ENCODE data around the gene PGRMC2. TPM values are rescaled to one million over a fixed set of nuclear protein-coding genes. Genes with fewer than 3 reads are reported as not detected.

Gene PGRMC2
- total RNA-seq, 1 experiment from 2014 or later = 77.6 TPM

GRCh38 chr4:128242601-128243000 lies 45.0 kb downstream of the PGRMC2 start:
- no peak overlapping the region for H2BK20ac ChIP-seq (ENCODE audit: low read depth, low read length, poor library complexity, severe bottlenecking)
- H3K27ac Mint-ChIP-seq = no peak overlapping the region
- H3K9me3 ChIP-seq (ENCODE audit: control insufficient read depth, low read depth, low read length) = peaks cover under 1% of the 10 kb centered on the region

More at GRCh38 chr4:128242601-128243000, 45.0 kb downstream of the PGRMC2 start:
- Histone ChIP-seq H3K23ac (ENCODE audit: insufficient read length, low read depth, low read length) (no peak overlapping the region), H3K27me3 (ENCODE audit: insufficient read depth, low read length) (no peaks in the 10 kb centered on the region), H3K27ac (ENCODE audit: insufficient read length, low read depth, low read length) (no peak overlapping the region), H2AFZ (ENCODE audit: low read length) (no peak overlapping the region), H3K23me2 (ENCODE audit: insufficient read length, low read depth, low read length, poor library complexity, severe bottlenecking) (no peaks in the 10 kb centered on the region), H2AK5ac (ENCODE audit: insufficient read length, low read length) (no peak overlapping the region), H4K8ac (replicated peaks; ENCODE audit: insufficient read length, low read depth, low read length) (no peak overlapping the region), H2BK15ac (ENCODE audit: low read depth, low read length) (no peak overlapping the region), H2BK120ac (ENCODE audit: low read depth, low read length, poor library complexity, severe bottlenecking) (no peak overlapping the region), H3K14ac (ENCODE audit: insufficient read depth, low read length) (no peak overlapping the region), H3K18ac (ENCODE audit: insufficient read length, low read depth, low read length) (no peak overlapping the region), H3K79me1 (ENCODE audit: insufficient read depth, low read depth, low read length, poor library complexity, severe bottlenecking) (no peaks in the 10 kb centered on the region), H4K91ac (ENCODE audit: insufficient read length, low read depth, low read length) (no peak overlapping the region), H3K56ac (ENCODE audit: insufficient read length, low read depth, low read length) (no peak overlapping the region), H3K4me1 (ENCODE audit: insufficient read depth, low read length) (no peaks in the 10 kb centered on the region), H3K4ac (ENCODE audit: low read depth, low read length) (no peak overlapping the region), H3K4me2 (ENCODE audit: insufficient read depth, insufficient read length, low read length) (no peak overlapping the region), H4K20me1 (ENCODE audit: control insufficient read depth, insufficient read depth, insufficient read length) (no peaks in the 10 kb centered on the region), H3T11ph (ENCODE audit: low read length) (no peak overlapping the region), H2BK5ac (ENCODE audit: insufficient read length, low read length) (no peak overlapping the region), H2BK12ac (ENCODE audit: insufficient read length, low read depth, low read length) (no peak overlapping the region), H3K79me2 (ENCODE audit: insufficient read depth, low read length) (no peaks in the 10 kb centered on the region), H3K9ac (ENCODE audit: extremely low read depth, insufficient read length, low read length) (no peak overlapping the region), H4K5ac (ENCODE audit: insufficient read length, low read depth, low read length) (no peak overlapping the region)
- no peaks in the 10 kb centered on the region; the same call in 1 of the 2 replicates for H3K27me3 Mint-ChIP-seq (ENCODE audit: low read depth)
- H3K4me3 Mint-ChIP-seq = no peak overlapping the region
- TF ChIP-seq, protein P1, sequence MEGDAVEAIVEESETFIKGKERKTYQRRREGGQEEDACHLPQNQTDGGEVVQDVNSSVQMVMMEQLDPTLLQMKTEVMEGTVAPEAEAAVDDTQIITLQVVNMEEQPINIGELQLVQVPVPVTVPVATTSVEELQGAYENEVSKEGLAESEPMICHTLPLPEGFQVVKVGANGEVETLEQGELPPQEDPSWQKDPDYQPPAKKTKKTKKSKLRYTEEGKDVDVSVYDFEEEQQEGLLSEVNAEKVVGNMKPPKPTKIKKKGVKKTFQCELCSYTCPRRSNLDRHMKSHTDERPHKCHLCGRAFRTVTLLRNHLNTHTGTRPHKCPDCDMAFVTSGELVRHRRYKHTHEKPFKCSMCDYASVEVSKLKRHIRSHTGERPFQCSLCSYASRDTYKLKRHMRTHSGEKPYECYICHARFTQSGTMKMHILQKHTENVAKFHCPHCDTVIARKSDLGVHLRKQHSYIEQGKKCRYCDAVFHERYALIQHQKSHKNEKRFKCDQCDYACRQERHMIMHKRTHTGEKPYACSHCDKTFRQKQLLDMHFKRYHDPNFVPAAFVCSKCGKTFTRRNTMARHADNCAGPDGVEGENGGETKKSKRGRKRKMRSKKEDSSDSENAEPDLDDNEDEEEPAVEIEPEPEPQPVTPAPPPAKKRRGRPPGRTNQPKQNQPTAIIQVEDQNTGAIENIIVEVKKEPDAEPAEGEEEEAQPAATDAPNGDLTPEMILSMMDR (conservative IDR thresholded peaks at IDR 0.05) = no peak
- H3K4me1 Mint-ChIP-seq = peaks cover 0 to 2% of the 10 kb centered on the region in 2 experiments; a peak in 2 of 4 replicates
- peaks cover 25 to 47% of the 10 kb centered on the region in 2 experiments for H3K9me3 Mint-ChIP-seq
- H3K36me3 Mint-ChIP-seq (ENCODE audit: insufficient read depth in 1 of 3, low read depth in 3 of 3) = peaks cover 13 to 27% (median 14%) of the 10 kb centered on the region in 3 experiments
- DNase-seq = no peak
- WGBS (ENCODE audit: extremely low coverage, insufficient read length, low lambda C conversion rate) = no CpG with 5 or more reads among the region's 4 CpGs
